ENCODE data around the gene ARPC4. TPM values are rescaled to one million over a fixed set of nuclear protein-coding genes. Genes with fewer than 3 reads are reported as not detected.

The ARPC4 gene
- total and polyA plus RNA-seq, 10 of the 15 experiments (the other 5 are each of a cell fraction or from before 2014, with no cell fraction given): 42.0 to 354 (median 268) TPM

DNA sequence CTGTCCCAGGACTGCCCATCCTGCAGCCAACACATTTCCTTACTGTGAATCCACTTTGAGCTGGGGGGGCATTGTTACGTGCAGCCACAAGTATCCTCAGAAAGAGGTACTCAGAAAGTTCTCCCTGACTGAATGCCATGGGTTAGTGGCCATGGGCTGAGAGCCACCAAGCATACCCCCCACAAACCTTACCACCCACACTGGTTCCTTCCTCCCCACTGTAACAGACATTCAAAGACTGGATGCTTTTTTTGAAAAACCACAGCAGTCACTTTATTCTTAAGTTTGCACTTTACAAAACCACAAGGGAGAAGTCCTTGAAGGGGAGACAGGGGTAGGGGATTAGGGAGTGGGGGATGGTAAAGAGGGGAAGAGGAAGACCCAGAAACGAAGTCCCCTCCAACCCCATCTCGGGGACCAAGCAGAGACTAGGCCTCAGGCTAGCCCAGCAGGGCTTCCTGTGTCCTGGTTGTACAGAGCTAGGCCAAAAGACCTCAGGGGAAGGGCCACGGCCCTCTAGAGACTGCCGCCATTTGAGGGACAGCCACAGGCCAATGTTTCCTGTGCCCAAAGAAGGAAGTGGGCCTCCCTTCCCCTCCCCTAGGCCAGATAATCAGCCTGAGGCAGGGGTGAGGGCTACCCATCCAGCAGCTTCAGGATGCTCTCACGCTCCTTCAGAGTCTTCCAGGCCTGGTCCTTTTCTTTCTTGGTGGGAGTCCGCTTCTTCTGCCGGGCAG lies 13.0 kb upstream of the ARPC4 start (continued):
- TF ChIP-seq FOXM1 (IDR thresholded peaks at IDR 0.05; ENCODE audit: low read depth, low read length): peak; percentile 76; the same call in 1 of the 2 replicates
- TF ChIP-seq PRDM15 (CRISPR knock-in tag; IDR thresholded peaks at IDR 0.05): no peak
- TF ChIP-seq CEBPB (IDR thresholded peaks at IDR 0.05; ENCODE audit: borderline replicate concordance in 1 of 2, low read depth in 2 of 2, low read length in 2 of 2): no peak
- TF ChIP-seq NR2C2 (IDR thresholded peaks at IDR 0.05; ENCODE audit: borderline replicate concordance, control insufficient read depth, insufficient read length, low read depth): no peak
- TF ChIP-seq CREM (IDR thresholded peaks at IDR 0.05; ENCODE audit: low read depth): no peak
- no peak for TF ChIP-seq SREBF1 (IDR thresholded peaks at IDR 0.05; ENCODE audit: low read length)
- TF ChIP-seq MTA3 (IDR thresholded peaks at IDR 0.05; ENCODE audit: borderline replicate concordance, low read length): 0 out of 2 replicates have a peak, but pooled peaks have one; percentile 57
- TF ChIP-seq PKNOX1 (IDR thresholded peaks at IDR 0.05): peak; percentile 86
- no peak for TF ChIP-seq RAD21 (IDR thresholded peaks at IDR 0.05; ENCODE audit: insufficient read depth, low read depth, low read length)
- TF ChIP-seq IRF5 (IDR thresholded peaks at IDR 0.05; ENCODE audit: borderline replicate concordance): no peak
- TF ChIP-seq, protein P1, sequence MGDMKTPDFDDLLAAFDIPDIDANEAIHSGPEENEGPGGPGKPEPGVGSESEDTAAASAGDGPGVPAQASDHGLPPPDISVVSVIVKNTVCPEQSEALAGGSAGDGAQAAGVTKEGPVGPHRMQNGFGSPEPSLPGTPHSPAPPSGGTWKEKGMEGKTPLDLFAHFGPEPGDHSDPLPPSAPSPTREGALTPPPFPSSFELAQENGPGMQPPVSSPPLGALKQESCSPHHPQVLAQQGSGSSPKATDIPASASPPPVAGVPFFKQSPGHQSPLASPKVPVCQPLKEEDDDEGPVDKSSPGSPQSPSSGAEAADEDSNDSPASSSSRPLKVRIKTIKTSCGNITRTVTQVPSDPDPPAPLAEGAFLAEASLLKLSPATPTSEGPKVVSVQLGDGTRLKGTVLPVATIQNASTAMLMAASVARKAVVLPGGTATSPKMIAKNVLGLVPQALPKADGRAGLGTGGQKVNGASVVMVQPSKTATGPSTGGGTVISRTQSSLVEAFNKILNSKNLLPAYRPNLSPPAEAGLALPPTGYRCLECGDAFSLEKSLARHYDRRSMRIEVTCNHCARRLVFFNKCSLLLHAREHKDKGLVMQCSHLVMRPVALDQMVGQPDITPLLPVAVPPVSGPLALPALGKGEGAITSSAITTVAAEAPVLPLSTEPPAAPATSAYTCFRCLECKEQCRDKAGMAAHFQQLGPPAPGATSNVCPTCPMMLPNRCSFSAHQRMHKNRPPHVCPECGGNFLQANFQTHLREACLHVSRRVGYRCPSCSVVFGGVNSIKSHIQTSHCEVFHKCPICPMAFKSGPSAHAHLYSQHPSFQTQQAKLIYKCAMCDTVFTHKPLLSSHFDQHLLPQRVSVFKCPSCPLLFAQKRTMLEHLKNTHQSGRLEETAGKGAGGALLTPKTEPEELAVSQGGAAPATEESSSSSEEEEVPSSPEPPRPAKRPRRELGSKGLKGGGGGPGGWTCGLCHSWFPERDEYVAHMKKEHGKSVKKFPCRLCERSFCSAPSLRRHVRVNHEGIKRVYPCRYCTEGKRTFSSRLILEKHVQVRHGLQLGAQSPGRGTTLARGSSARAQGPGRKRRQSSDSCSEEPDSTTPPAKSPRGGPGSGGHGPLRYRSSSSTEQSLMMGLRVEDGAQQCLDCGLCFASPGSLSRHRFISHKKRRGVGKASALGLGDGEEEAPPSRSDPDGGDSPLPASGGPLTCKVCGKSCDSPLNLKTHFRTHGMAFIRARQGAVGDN (IDR thresholded peaks at IDR 0.05): 0 out of 2 replicates have a peak, but pooled peaks have one; percentile 37
- peak; percentile 90 to 92 for TF ChIP-seq SRF (IDR thresholded peaks at IDR 0.05; ENCODE audit: low read depth in 2 of 2, low read length in 2 of 2)
- TF ChIP-seq, protein P2, sequence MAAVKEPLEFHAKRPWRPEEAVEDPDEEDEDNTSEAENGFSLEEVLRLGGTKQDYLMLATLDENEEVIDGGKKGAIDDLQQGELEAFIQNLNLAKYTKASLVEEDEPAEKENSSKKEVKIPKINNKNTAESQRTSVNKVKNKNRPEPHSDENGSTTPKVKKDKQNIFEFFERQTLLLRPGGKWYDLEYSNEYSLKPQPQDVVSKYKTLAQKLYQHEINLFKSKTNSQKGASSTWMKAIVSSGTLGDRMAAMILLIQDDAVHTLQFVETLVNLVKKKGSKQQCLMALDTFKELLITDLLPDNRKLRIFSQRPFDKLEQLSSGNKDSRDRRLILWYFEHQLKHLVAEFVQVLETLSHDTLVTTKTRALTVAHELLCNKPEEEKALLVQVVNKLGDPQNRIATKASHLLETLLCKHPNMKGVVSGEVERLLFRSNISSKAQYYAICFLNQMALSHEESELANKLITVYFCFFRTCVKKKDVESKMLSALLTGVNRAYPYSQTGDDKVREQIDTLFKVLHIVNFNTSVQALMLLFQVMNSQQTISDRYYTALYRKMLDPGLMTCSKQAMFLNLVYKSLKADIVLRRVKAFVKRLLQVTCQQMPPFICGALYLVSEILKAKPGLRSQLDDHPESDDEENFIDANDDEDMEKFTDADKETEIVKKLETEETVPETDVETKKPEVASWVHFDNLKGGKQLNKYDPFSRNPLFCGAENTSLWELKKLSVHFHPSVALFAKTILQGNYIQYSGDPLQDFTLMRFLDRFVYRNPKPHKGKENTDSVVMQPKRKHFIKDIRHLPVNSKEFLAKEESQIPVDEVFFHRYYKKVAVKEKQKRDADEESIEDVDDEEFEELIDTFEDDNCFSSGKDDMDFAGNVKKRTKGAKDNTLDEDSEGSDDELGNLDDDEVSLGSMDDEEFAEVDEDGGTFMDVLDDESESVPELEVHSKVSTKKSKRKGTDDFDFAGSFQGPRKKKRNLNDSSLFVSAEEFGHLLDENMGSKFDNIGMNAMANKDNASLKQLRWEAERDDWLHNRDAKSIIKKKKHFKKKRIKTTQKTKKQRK (IDR thresholded peaks at IDR 0.05; ENCODE audit: low read depth, low read length): no peak
- TF ChIP-seq SMAD5 (IDR thresholded peaks at IDR 0.05; ENCODE audit: low read depth): no peak
